ENCODE results near the gene SPON1. TPM values are rescaled to one million over a fixed set of nuclear protein-coding genes. Genes with fewer than 3 reads are reported as not detected.

The SPON1 gene
- total RNA-seq, 1 donor: 0.72 TPM

DNA sequence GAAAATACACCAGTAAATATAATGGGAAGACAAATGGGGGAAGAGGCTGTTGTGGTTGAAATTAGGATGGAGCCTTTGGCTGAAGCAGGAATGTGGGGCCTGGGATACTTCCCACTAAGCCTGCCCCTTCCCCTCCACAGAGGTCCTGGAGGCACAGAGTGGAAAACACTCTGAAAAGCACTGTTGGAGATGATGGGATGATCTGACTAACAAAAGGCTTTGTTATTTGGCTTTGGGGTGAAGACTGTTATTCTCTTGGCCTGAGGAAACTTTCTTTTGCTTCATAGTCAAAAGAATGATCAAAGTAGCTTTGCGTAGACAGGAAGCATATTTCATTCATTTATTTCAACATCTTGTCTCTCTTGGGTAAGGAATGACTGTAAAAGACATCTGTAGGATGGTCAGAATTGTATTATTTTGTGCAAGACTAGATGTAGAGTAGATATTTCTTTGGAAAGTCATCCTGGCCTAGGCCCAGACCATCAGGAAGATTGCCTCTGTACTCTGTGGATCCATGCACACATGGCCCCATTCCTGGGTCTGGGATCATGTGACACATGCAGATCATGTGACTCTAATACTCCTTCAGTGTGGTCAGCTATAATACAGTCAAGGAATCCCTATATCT, 111.4 kb downstream of the SPON1 start:
- no peaks in the 10 kb centered on the region for H3K9me3 ChIP-seq (ENCODE audit: low read depth, low read length)
- no peaks in the 10 kb centered on the region for H3K27me3 ChIP-seq (ENCODE audit: insufficient read depth, low read length)
- no peak for DNase-seq (ENCODE audit: insufficient read length, low spot score, missing footprints)
- no peaks in the 10 kb centered on the region for H3K79me2 ChIP-seq (ENCODE audit: insufficient read depth, low read length)
- TF ChIP-seq, protein P1, sequence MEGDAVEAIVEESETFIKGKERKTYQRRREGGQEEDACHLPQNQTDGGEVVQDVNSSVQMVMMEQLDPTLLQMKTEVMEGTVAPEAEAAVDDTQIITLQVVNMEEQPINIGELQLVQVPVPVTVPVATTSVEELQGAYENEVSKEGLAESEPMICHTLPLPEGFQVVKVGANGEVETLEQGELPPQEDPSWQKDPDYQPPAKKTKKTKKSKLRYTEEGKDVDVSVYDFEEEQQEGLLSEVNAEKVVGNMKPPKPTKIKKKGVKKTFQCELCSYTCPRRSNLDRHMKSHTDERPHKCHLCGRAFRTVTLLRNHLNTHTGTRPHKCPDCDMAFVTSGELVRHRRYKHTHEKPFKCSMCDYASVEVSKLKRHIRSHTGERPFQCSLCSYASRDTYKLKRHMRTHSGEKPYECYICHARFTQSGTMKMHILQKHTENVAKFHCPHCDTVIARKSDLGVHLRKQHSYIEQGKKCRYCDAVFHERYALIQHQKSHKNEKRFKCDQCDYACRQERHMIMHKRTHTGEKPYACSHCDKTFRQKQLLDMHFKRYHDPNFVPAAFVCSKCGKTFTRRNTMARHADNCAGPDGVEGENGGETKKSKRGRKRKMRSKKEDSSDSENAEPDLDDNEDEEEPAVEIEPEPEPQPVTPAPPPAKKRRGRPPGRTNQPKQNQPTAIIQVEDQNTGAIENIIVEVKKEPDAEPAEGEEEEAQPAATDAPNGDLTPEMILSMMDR (IDR thresholded peaks at IDR 0.05; ENCODE audit: extremely low read depth, low read depth, low read length): no peak
- no peak overlapping the region for H2AFZ ChIP-seq (ENCODE audit: low read length)
- H3K4me3 ChIP-seq (ENCODE audit: insufficient read depth, low read length): no peak overlapping the region
- H3K4me2 ChIP-seq (ENCODE audit: insufficient read depth, low read length): no peak overlapping the region
- H3K36me3 ChIP-seq (ENCODE audit: insufficient read depth, low read length): no peaks in the 10 kb centered on the region
- no peak overlapping the region for H3K27ac ChIP-seq (ENCODE audit: low read depth, low read length)
- H4K20me1 ChIP-seq (ENCODE audit: insufficient read depth, low read length): no peaks in the 10 kb centered on the region
- H3K4me1 ChIP-seq (ENCODE audit: insufficient read depth, low read length): no peaks in the 10 kb centered on the region

DNA sequence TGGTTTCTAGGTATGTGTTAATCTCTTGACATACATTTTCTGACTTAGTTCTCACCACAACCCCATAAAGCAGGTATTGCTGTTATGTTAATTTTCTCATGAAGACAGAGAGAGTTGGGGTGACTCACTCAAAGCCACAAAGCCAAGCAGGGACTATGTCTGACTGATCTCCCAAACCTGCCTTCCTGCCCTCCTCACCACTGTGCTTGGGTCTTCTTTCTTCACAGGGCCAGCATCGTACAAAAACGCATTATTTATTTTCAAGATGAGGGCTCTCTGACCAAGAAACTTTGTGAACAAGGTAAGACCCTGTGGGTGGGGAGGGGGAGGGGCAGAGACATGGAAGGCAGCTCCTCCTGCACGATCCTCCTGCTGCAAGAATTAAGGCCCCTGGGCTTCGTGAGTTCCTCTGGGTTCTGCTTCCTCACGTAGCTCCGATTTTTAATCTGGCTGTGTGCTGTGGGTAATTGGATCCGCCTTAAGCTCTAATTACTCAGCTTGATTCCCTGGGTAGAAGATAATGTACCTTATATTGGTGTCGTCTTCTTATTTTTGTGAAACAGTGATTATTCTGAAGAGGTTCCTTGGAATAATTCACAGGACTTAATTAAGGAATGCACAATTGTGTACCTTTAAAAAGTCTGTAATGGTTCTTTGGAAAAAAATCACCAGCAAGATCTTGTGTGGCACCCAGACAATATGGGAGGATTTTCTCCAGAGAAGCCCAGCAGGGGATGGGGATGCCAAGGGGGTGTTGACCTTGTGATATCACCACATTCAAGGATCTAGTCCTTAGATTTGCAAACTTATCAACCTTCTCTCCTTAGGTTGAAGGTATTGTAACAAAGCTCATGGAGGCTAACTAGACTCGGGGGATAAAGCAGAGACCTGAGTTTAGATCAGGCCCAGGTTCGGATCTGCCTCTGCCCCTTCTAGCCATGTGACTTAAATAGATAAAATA, 112.9 kb downstream of the SPON1 start:
- H3K4me2 ChIP-seq (ENCODE audit: insufficient read depth, low read length): no peak overlapping the region
- no peaks in the 10 kb centered on the region for H3K36me3 ChIP-seq (ENCODE audit: insufficient read depth, low read length)
- H3K79me2 ChIP-seq (ENCODE audit: insufficient read depth, low read length): no peaks in the 10 kb centered on the region
- H3K4me1 ChIP-seq (ENCODE audit: insufficient read depth, low read length): no peaks in the 10 kb centered on the region
- H3K4me3 ChIP-seq (ENCODE audit: insufficient read depth, low read length): no peak overlapping the region
- H2AFZ ChIP-seq (ENCODE audit: low read length): no peak overlapping the region
- H4K20me1 ChIP-seq (ENCODE audit: insufficient read depth, low read length): no peaks in the 10 kb centered on the region
- H3K27me3 ChIP-seq (ENCODE audit: insufficient read depth, low read length): no peaks in the 10 kb centered on the region
- DNase-seq (ENCODE audit: insufficient read length, low spot score, missing footprints): no peak
- no peak overlapping the region for H3K27ac ChIP-seq (ENCODE audit: low read depth, low read length)
- H3K9me3 ChIP-seq (ENCODE audit: low read depth, low read length): no peaks in the 10 kb centered on the region
- TF ChIP-seq, protein P1 (IDR thresholded peaks at IDR 0.05; ENCODE audit: extremely low read depth, low read depth, low read length): no peak

DNA sequence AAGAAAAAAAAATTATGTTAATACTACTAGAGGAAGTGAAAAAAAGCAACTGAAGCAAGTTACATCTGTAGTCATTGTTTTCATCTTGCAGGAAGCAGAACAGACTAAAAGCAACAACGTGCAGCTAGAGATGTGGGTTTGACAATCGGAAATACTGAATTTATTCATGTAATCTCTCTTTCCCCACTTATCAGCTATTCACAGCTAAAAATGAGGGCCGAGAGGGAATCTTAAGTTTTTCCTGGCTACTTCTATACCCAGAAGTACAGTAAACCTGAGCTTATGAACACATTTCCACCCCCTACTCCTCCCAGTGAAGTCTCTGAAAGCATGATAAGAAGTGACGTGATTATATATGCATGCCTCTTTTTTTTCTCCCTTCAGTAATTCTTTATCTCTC, 116.5 kb downstream of the SPON1 start:
- TF ChIP-seq, protein P1 (IDR thresholded peaks at IDR 0.05; ENCODE audit: extremely low read depth, low read depth, low read length): no peak
- no peak overlapping the region for H3K27ac ChIP-seq (ENCODE audit: low read depth, low read length)
- no peak for DNase-seq (ENCODE audit: insufficient read length, low spot score, missing footprints)
- H3K4me2 ChIP-seq (ENCODE audit: insufficient read depth, low read length): no peak overlapping the region
- no peaks in the 10 kb centered on the region for H3K4me1 ChIP-seq (ENCODE audit: insufficient read depth, low read length)
- no peak overlapping the region for H3K4me3 ChIP-seq (ENCODE audit: insufficient read depth, low read length)
- H3K9me3 ChIP-seq (ENCODE audit: low read depth, low read length): no peaks in the 10 kb centered on the region
- H2AFZ ChIP-seq (ENCODE audit: low read length): no peak overlapping the region
- no peaks in the 10 kb centered on the region for H3K36me3 ChIP-seq (ENCODE audit: insufficient read depth, low read length)
- H3K79me2 ChIP-seq (ENCODE audit: insufficient read depth, low read length): no peaks in the 10 kb centered on the region
- H4K20me1 ChIP-seq (ENCODE audit: insufficient read depth, low read length): no peaks in the 10 kb centered on the region
- H3K27me3 ChIP-seq (ENCODE audit: insufficient read depth, low read length): no peaks in the 10 kb centered on the region

DNA sequence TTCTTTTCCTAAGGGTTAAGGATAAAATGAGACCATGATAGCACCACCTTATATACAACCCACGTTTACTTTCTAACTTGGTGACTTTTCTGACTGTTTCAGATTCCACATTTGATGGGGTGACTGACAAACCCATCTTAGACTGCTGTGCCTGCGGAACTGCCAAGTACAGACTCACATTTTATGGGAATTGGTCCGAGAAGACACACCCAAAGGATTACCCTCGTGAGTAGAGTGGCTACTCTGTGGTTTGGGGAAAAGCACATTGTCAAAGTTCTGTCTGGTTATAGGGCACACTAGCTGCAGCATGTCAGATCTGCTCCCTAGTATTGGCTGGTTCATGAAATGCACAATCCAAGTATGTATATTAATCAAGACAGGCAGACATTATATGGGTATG, 117.3 kb downstream of the SPON1 start:
- H3K4me2 ChIP-seq (ENCODE audit: insufficient read depth, low read length): no peak overlapping the region
- no peaks in the 10 kb centered on the region for H3K9me3 ChIP-seq (ENCODE audit: low read depth, low read length)
- no peaks in the 10 kb centered on the region for H3K79me2 ChIP-seq (ENCODE audit: insufficient read depth, low read length)
- H3K4me3 ChIP-seq (ENCODE audit: insufficient read depth, low read length): no peak overlapping the region
- H2AFZ ChIP-seq (ENCODE audit: low read length): no peak overlapping the region
- TF ChIP-seq, protein P1 (IDR thresholded peaks at IDR 0.05; ENCODE audit: extremely low read depth, low read depth, low read length): no peak
- no peak for DNase-seq (ENCODE audit: insufficient read length, low spot score, missing footprints)
- no peaks in the 10 kb centered on the region for H3K4me1 ChIP-seq (ENCODE audit: insufficient read depth, low read length)
- no peaks in the 10 kb centered on the region for H3K36me3 ChIP-seq (ENCODE audit: insufficient read depth, low read length)
- H4K20me1 ChIP-seq (ENCODE audit: insufficient read depth, low read length): no peaks in the 10 kb centered on the region
- no peaks in the 10 kb centered on the region for H3K27me3 ChIP-seq (ENCODE audit: insufficient read depth, low read length)
- H3K27ac ChIP-seq (ENCODE audit: low read depth, low read length): no peak overlapping the region
